ENCODE measurements around the gene RRAGC. TPM values are rescaled to one million over a fixed set of nuclear protein-coding genes. Genes with fewer than 3 reads are reported as not detected.
"Not testable (repeated sequence)": the region's sequence is repeated elsewhere in the genome, so short reads cannot be mapped to it uniquely, and the experiment has no call there.

The RRAGC gene
- total RNA-seq, 1 experiment from 2014 or later = 25.9 TPM

DNA sequence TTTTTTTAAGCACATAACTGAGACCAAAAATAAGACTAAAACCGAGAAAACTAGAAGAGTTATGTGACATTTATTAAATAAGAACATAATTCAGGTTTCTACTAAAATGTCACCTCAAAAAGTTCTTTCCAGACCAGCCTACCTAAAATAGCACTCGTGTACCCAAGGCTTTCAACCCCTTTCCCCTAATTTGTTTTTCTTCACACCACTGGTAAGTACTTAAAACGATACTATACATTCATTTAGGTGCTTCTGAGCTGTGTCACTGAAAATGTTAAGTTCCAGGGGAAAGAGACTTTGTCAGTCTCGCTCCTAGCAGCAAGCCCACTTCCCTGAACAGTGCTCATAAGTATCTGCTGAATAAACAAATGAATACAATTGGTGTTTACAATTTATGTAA, 6.8 kb downstream of the RRAGC start:
- Mint-ChIP-seq H3K36me3 (ENCODE audit: insufficient read depth, unreplicated experiment) (peaks cover 32% of the 10 kb centered on the region), H3K27ac (ENCODE audit: unreplicated experiment) (no peak overlapping the region), H3K9me3 (ENCODE audit: low read depth, unreplicated experiment) (no peaks in the 10 kb centered on the region), H3K4me3 (ENCODE audit: low read depth, unreplicated experiment) (no peak overlapping the region), H3K27me3 (ENCODE audit: unreplicated experiment) (no peaks in the 10 kb centered on the region), H3K4me1 (ENCODE audit: low read depth, unreplicated experiment) (peaks cover 8% of the 10 kb centered on the region)
- TF ChIP-seq, protein P1, sequence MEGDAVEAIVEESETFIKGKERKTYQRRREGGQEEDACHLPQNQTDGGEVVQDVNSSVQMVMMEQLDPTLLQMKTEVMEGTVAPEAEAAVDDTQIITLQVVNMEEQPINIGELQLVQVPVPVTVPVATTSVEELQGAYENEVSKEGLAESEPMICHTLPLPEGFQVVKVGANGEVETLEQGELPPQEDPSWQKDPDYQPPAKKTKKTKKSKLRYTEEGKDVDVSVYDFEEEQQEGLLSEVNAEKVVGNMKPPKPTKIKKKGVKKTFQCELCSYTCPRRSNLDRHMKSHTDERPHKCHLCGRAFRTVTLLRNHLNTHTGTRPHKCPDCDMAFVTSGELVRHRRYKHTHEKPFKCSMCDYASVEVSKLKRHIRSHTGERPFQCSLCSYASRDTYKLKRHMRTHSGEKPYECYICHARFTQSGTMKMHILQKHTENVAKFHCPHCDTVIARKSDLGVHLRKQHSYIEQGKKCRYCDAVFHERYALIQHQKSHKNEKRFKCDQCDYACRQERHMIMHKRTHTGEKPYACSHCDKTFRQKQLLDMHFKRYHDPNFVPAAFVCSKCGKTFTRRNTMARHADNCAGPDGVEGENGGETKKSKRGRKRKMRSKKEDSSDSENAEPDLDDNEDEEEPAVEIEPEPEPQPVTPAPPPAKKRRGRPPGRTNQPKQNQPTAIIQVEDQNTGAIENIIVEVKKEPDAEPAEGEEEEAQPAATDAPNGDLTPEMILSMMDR (IDR thresholded peaks at IDR 0.05; ENCODE audit: unreplicated experiment) = no peak
- CTCF ChIA-PET = no interaction called here
- BruUV-seq (replicated peaks) = no TSS peak
- no peak for DNase-seq
- intact Hi-C loops (cut with micrococcal nuclease; ENCODE audit: unreplicated experiment) = no loop called here

GRCh38 chr1:38848071-38848470, 11.5 kb downstream of the RRAGC start:
- Mint-ChIP-seq H3K4me3 (ENCODE audit: low read depth, unreplicated experiment) (no peak overlapping the region), H3K27ac (ENCODE audit: unreplicated experiment) (no peak overlapping the region), H3K9me3 (ENCODE audit: low read depth, unreplicated experiment) (no peaks in the 10 kb centered on the region), H3K27me3 (ENCODE audit: unreplicated experiment) (no peaks in the 10 kb centered on the region), H3K4me1 (ENCODE audit: low read depth, unreplicated experiment) (no peaks in the 10 kb centered on the region), H3K36me3 (ENCODE audit: insufficient read depth, unreplicated experiment) (peaks cover 25% of the 10 kb centered on the region)
- TF ChIP-seq, protein P1 (IDR thresholded peaks at IDR 0.05; ENCODE audit: unreplicated experiment) = no peak
- intact Hi-C loops (cut with micrococcal nuclease; ENCODE audit: unreplicated experiment) = no loop called here
- no TSS peak for BruUV-seq (replicated peaks)
- CTCF ChIA-PET = no interaction called here
- no peak for DNase-seq

- Mint-ChIP-seq H3K4me1 (ENCODE audit: low read depth, unreplicated experiment) (no peaks in the 10 kb centered on the region), H3K9me3 (ENCODE audit: low read depth, unreplicated experiment) (no peaks in the 10 kb centered on the region), H3K27me3 (ENCODE audit: unreplicated experiment) (no peaks in the 10 kb centered on the region), H3K4me3 (ENCODE audit: low read depth, unreplicated experiment) (no peak overlapping the region), H3K36me3 (ENCODE audit: insufficient read depth, unreplicated experiment) (peaks cover 33% of the 10 kb centered on the region), H3K27ac (ENCODE audit: unreplicated experiment) (no peak overlapping the region)
- CTCF ChIA-PET = no interaction called here
- TF ChIP-seq, protein P1 (IDR thresholded peaks at IDR 0.05; ENCODE audit: unreplicated experiment) = no peak
- intact Hi-C loops (cut with micrococcal nuclease; ENCODE audit: unreplicated experiment) = no loop called here
- no peak for DNase-seq
- BruUV-seq (replicated peaks) = no TSS peak
These were observed 13.4 kb downstream of the RRAGC start for GRCh38 chr1:38846210-38846609.

DNA sequence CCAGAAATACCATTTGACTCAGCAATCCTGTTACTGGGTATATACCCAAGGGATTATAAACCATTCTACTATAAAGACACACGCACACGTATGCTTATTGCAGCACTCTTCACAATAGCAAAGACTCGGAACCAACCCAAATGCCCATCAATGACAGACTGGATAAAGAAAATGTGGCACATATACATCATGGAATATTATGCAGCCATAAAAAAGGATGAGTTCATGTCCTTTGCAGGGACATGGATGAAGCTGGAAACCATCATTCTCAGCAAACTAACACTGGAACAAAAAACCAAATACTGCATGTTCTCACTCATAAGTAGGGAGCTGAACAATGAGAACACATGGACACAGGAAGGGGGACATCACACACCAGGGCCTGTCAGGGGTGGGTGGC, 14.5 kb downstream of the RRAGC start:
- H3K4me3 Mint-ChIP-seq (ENCODE audit: low read depth, unreplicated experiment); CTCF ChIA-PET; H3K27me3 Mint-ChIP-seq (ENCODE audit: unreplicated experiment); BruUV-seq (replicated peaks); DNase-seq; intact Hi-C loops (cut with micrococcal nuclease; ENCODE audit: unreplicated experiment); H3K4me1 Mint-ChIP-seq (ENCODE audit: low read depth, unreplicated experiment); H3K27ac Mint-ChIP-seq (ENCODE audit: unreplicated experiment); H3K9me3 Mint-ChIP-seq (ENCODE audit: low read depth, unreplicated experiment): not testable (repeated sequence)
- peaks cover 26% of the 10 kb centered on the region for H3K36me3 Mint-ChIP-seq (ENCODE audit: insufficient read depth, unreplicated experiment)

DNA sequence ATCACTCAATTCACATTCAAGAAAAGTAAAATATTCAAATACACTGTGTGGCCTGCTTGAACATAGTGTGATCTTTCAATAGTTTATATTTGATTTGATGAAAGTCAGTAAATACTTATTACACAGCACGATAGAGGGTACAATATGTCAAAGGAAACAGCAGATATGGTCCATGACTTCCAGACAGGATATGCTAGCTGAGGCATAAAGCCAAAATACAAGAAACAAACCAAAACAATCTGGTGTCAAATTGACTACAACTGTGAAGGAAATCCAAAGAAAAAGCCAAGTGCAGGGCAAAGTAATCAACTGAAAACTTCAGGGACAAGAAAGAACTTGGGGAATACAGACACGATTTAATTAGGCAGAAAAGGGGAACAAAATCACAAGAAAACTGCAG, 19.3 kb downstream of the RRAGC start:
- Mint-ChIP-seq H3K36me3 (ENCODE audit: insufficient read depth, unreplicated experiment) (peaks cover 26% of the 10 kb centered on the region), H3K27me3 (ENCODE audit: unreplicated experiment) (no peaks in the 10 kb centered on the region), H3K4me1 (ENCODE audit: low read depth, unreplicated experiment) (no peaks in the 10 kb centered on the region), H3K4me3 (ENCODE audit: low read depth, unreplicated experiment) (no peak overlapping the region), H3K9me3 (ENCODE audit: low read depth, unreplicated experiment) (no peaks in the 10 kb centered on the region), H3K27ac (ENCODE audit: unreplicated experiment) (no peak overlapping the region)
- DNase-seq = no peak
- BruUV-seq (replicated peaks) = no TSS peak
- intact Hi-C loops (cut with micrococcal nuclease; ENCODE audit: unreplicated experiment) = no loop called here
- CTCF ChIA-PET = interaction anchor here (1.1 kb wide), 1 partner anchor 16 kb away, joined by 5 read pairs; no protein-coding TSS in a partner anchor
- TF ChIP-seq, protein P1 (IDR thresholded peaks at IDR 0.05; ENCODE audit: unreplicated experiment) = no peak

Measured in Calu3 (cell line).